Measurements from ENCODE around the gene BATF.

Gene BATF

DNA sequence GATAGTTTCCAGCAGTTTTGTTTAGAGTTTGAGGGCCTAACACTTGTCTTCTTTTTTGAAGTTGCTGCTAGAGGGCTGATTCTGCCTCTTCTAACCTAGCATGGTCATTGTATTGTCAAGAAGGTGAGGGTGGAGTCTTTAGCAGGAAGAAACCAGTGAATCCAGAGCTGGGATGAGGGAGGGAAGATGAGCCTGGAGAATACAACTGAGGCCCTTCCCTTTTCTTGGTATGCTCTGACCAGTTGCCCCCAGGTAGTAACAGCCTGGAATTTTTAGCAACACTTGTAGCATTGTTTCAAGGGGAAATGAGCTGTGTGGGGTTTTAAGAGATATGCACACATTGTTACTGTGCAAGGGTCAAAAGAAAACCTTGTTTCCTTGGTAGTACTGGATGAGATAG lies 65.1 kb downstream of the BATF start:
- H3K27me3 ChIP-seq (ENCODE audit: insufficient read depth, poor library complexity, severe bottlenecking): no peaks in the 10 kb centered on the region
- no peak overlapping the region for H3K27ac ChIP-seq (replicated peaks)
- no peak for DNase-seq (ENCODE audit: low read depth in 1 of 2, low spot score in 1 of 2)
- TF ChIP-seq POLR2AphosphoS5 (IDR thresholded peaks at IDR 0.05; ENCODE audit: low read depth) (no peak), SPI1 (IDR thresholded peaks at IDR 0.05; ENCODE audit: borderline replicate concordance, low read depth) (no peak), GABPA (IDR thresholded peaks at IDR 0.05; ENCODE audit: low read depth) (no peak), REST (IDR thresholded peaks at IDR 0.05; ENCODE audit: insufficient replicate concordance, low read depth) (no peak)
- TF ChIP-seq, protein P1, sequence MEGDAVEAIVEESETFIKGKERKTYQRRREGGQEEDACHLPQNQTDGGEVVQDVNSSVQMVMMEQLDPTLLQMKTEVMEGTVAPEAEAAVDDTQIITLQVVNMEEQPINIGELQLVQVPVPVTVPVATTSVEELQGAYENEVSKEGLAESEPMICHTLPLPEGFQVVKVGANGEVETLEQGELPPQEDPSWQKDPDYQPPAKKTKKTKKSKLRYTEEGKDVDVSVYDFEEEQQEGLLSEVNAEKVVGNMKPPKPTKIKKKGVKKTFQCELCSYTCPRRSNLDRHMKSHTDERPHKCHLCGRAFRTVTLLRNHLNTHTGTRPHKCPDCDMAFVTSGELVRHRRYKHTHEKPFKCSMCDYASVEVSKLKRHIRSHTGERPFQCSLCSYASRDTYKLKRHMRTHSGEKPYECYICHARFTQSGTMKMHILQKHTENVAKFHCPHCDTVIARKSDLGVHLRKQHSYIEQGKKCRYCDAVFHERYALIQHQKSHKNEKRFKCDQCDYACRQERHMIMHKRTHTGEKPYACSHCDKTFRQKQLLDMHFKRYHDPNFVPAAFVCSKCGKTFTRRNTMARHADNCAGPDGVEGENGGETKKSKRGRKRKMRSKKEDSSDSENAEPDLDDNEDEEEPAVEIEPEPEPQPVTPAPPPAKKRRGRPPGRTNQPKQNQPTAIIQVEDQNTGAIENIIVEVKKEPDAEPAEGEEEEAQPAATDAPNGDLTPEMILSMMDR (IDR thresholded peaks at IDR 0.05; ENCODE audit: insufficient read depth, low read length): no peak
- H3K4me3 ChIP-seq (replicated peaks; ENCODE audit: insufficient read depth, low read length): no peak overlapping the region

DNA sequence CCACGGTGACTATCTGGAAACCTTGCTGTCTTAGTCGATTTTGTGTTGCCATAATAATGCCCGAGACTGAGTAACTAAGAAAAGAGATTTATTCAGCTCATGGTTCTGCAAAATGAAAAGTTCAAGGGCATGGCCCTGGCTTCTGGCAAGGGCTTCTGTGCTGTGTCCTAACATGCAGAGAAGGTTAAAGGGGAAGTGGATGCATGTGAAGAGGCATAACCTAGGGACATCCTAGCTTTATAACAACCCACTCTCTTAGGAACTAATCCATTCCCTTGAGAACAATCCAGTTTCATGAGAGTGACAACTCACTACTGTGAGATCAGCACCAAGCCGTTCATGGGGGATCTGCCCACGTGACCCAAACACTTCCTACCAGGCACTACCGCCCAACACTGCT lies 67.7 kb downstream of the BATF start:
- TF ChIP-seq, protein P1 (IDR thresholded peaks at IDR 0.05; ENCODE audit: insufficient read depth, low read length): no peak
- TF ChIP-seq SPI1 (IDR thresholded peaks at IDR 0.05; ENCODE audit: borderline replicate concordance, low read depth) (no peak), REST (IDR thresholded peaks at IDR 0.05; ENCODE audit: insufficient replicate concordance, low read depth) (no peak)

DNA sequence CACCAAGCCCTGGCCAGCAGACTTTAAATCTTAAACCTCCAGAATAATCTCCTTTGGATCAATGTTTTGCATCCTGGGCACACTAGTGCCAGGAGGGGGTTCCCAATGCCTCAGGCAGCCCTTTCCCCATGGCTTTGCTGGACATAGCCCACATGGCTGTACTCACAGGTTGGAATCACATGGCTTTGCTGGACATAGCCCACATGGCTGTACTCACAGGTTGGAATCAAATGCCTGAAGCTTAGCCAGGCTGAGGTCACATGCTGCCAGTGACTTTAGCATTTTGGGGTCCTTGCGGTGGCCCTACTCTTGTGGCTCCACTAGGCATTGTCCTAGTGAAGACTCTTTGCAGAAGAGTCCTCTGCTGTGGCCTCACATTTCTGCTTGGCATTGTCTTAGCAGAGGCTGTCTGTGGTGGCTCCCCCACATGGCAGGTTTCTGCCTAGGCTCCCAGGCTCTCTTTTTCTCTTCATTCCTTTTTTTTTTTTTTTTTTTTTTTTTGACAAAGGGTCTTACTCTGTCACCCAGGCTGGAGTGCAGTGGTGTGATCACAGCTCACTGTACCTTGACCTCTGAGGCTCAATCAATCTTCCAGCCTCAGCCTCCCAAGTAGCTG lies 69.2 kb downstream of the BATF start:
- no peak overlapping the region for H3K27ac ChIP-seq (replicated peaks)
- no peak for TF ChIP-seq POLR2AphosphoS5 (IDR thresholded peaks at IDR 0.05; ENCODE audit: low read depth)
- TF ChIP-seq REST (IDR thresholded peaks at IDR 0.05; ENCODE audit: insufficient replicate concordance, low read depth): no peak
- TF ChIP-seq SPI1 (IDR thresholded peaks at IDR 0.05; ENCODE audit: borderline replicate concordance, low read depth): no peak
- TF ChIP-seq, protein P1 (IDR thresholded peaks at IDR 0.05; ENCODE audit: insufficient read depth, low read length): no peak
- TF ChIP-seq GABPA (IDR thresholded peaks at IDR 0.05; ENCODE audit: low read depth): no peak

More for the DNA sequence above, 67.7 kb downstream of the BATF start:
- Histone ChIP-seq H3K27me3 (ENCODE audit: insufficient read depth, poor library complexity, severe bottlenecking) (no peaks in the 10 kb centered on the region), H3K27ac (replicated peaks) (no peak overlapping the region), H3K4me3 (replicated peaks; ENCODE audit: insufficient read depth, low read length) (no peak overlapping the region)
- DNase-seq (ENCODE audit: low read depth in 1 of 2, low spot score in 1 of 2): no peak

More for the DNA sequence above, 69.2 kb downstream of the BATF start:
- H3K4me3 ChIP-seq (replicated peaks; ENCODE audit: insufficient read depth, low read length): no peak overlapping the region
- H3K27me3 ChIP-seq (ENCODE audit: insufficient read depth, poor library complexity, severe bottlenecking): no peaks in the 10 kb centered on the region
- no peak for DNase-seq (ENCODE audit: low read depth in 1 of 2, low spot score in 1 of 2)

Data from HL-60 (cell line).